HUDEP-2 (cell line): Measurements from ENCODE around the gene KCNJ6.

Experiments used
- DNase-seq, 76 experiments: peaks; one replicate each; lab custom pipeline; 2025; ENCODE audit not compliant: unreplicated experiment in 76 of 76; lab: John Stamatoyannopoulos, UW

Gene KCNJ6

GRCh38 chr21:37905291-37905690 lies 11.0 kb downstream of the KCNJ6 start:
- no peak for DNase-seq

GRCh38 chr21:37904856-37905255 lies 11.4 kb downstream of the KCNJ6 start:
- DNase-seq, result no peak

- DNase-seq, result no peak
Observed at GRCh38 chr21:37903396-37903795, 12.9 kb downstream of the KCNJ6 start.

GRCh38 chr21:37899146-37899545 lies 17.1 kb downstream of the KCNJ6 start:
- no peak for DNase-seq

GRCh38 chr21:37896788-37897187 lies 19.5 kb downstream of the KCNJ6 start:
- DNase-seq, result no peak

GRCh38 chr21:37891972-37892371 lies 24.3 kb downstream of the KCNJ6 start:
- DNase-seq, result no peak

GRCh38 chr21:37888659-37889058 lies 27.6 kb downstream of the KCNJ6 start:
- DNase-seq, result no peak

- DNase-seq, result no peak
Observed at GRCh38 chr21:37886726-37887299, 29.4 kb downstream of the KCNJ6 start.

- no peak for DNase-seq
Observed at GRCh38 chr21:37886120-37886519, 30.1 kb downstream of the KCNJ6 start.

- peak in 4 of 76 experiments; percentile 1 to 19 (median 12) for DNase-seq
Observed at GRCh38 chr21:37878946-37879660, 37.2 kb downstream of the KCNJ6 start.

- DNase-seq, result no peak
Observed at GRCh38 chr21:37877888-37878684, 38.2 kb downstream of the KCNJ6 start.

GRCh38 chr21:37877171-37877570 lies 39.1 kb downstream of the KCNJ6 start:
- DNase-seq, result no peak

- DNase-seq, result no peak
Observed at GRCh38 chr21:37876561-37876960, 39.7 kb downstream of the KCNJ6 start.

- no peak for DNase-seq
Observed at GRCh38 chr21:37874904-37875780, 41.1 kb downstream of the KCNJ6 start.

- DNase-seq, result no peak
Observed at GRCh38 chr21:37874481-37874880, 41.8 kb downstream of the KCNJ6 start.

GRCh38 chr21:37873655-37874054 lies 42.6 kb downstream of the KCNJ6 start:
- DNase-seq, result no peak

GRCh38 chr21:37871121-37871862 lies 45.0 kb downstream of the KCNJ6 start:
- no peak for DNase-seq

GRCh38 chr21:37870221-37870620 lies 46.0 kb downstream of the KCNJ6 start:
- no peak for DNase-seq

- no peak for DNase-seq
Observed at GRCh38 chr21:37869661-37870060, 46.6 kb downstream of the KCNJ6 start.
